Measurements from ENCODE around the gene SNRPA. TPM values are rescaled to one million over a fixed set of nuclear protein-coding genes. Genes with fewer than 3 reads are reported as not detected.
A peak's percentile ranks its signal among the peaks of the same experiment; 100 is the strongest.

SNRPA gene
- total RNA-seq, 1 donor from 2014 or later, result 72.7 TPM

DNA sequence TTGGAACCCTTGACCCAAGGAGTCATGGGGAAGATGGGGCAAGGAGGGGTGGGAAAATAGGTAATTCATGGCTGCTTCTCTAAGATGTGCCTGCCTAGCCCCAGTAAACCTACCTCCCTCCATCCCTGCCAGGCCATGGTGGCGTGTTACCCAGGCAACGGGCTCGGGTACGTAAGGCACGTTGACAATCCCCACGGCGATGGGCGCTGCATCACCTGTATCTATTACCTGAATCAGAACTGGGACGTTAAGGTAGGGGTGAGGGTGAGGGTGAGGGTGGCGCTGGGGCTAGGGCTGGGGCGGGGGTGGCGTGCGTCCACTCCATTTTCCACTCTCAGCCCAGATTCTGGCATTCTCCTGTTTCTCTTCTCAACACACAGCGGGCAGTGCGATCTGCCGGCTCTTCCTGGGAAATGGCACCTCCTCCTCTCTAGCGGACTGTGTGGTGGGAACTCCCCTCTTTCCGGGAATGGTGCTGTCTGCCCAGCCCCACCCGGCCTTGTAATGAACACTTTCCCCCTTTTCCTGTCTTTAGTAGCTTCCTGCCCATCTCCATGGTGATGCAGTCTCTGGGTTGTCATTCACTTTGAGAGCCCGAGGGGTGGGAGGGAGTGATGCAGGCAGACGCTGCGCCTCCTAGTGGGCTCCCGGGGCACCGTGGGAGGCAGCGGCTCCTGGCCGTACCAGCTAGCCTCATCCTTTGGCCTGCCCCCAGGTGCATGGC lies 55.6 kb downstream of the SNRPA start:
- Histone ChIP-seq H3K27ac (peak overlapping the region; percentile 64), H3K27me3 (no peaks in the 10 kb centered on the region), H3K4me3 (peak overlapping the region; percentile 17 to 21), H3K9me3 (no peaks in the 10 kb centered on the region), H3K36me3 (peaks cover 0 to 17% of the 10 kb centered on the region in 2 donors), H3K4me1 (peaks cover 92% of the 10 kb centered on the region)
- DNase-seq (ENCODE audit: extremely low spot score in 2 of 2), result no peak
- intact Hi-C loops (cut with DNase I), result loop anchor here (10.0 kb wide), 1 partner anchor 52 kb away; the partner anchor contains the start of genes ACTMAP and SNRPA
- TF ChIP-seq POLR2AphosphoS5 (IDR thresholded peaks at IDR 0.05; ENCODE audit: insufficient read depth in 1 of 2, low read depth in 1 of 2) (peak; percentile 72 to 76), POLR2A (IDR thresholded peaks at IDR 0.05) (no peak), CTCF (IDR thresholded peaks at IDR 0.05) (peak; percentile 60 to 89 (median 82))

GRCh38 chr19:40807147-40808020 lies 56.4 kb downstream of the SNRPA start:
- no peak for DNase-seq (ENCODE audit: extremely low spot score in 2 of 2)

GRCh38 chr19:40808021-40808325 lies 57.0 kb downstream of the SNRPA start:
- Histone ChIP-seq H3K4me3 (no peak overlapping the region), H3K4me1 (peaks cover 90% of the 10 kb centered on the region), H3K9me3 (no peaks in the 10 kb centered on the region), H3K27me3 (no peaks in the 10 kb centered on the region), H3K27ac (peak overlapping the region; percentile 64), H3K36me3 (peaks cover 0 to 17% of the 10 kb centered on the region in 2 donors)
- TF ChIP-seq POLR2A (IDR thresholded peaks at IDR 0.05) (no peak), CTCF (IDR thresholded peaks at IDR 0.05) (no peak), POLR2AphosphoS5 (IDR thresholded peaks at IDR 0.05; ENCODE audit: insufficient read depth in 1 of 2, low read depth in 1 of 2) (no peak)
- intact Hi-C loops (cut with DNase I), result loop anchor here (10.0 kb wide), 1 partner anchor 53 kb away; the partner anchor contains the start of genes ACTMAP and SNRPA
- DNase-seq (ENCODE audit: extremely low spot score in 2 of 2), result no peak

More at GRCh38 chr19:40807147-40808020, 56.4 kb downstream of the SNRPA start:
- TF ChIP-seq POLR2AphosphoS5 (IDR thresholded peaks at IDR 0.05; ENCODE audit: insufficient read depth in 1 of 2, low read depth in 1 of 2) (peak in 1 of 2 donors; percentile 19), CTCF (IDR thresholded peaks at IDR 0.05) (peak in 1 of 3 experiments; percentile 4), POLR2A (IDR thresholded peaks at IDR 0.05) (no peak)
- H3K4me3 ChIP-seq, result no peak overlapping the region
- intact Hi-C loops (cut with DNase I), result loop anchor here (10.0 kb wide), 1 partner anchor 53 kb away; the partner anchor contains the start of genes ACTMAP and SNRPA
- peaks cover 92% of the 10 kb centered on the region for H3K4me1 ChIP-seq
- no peaks in the 10 kb centered on the region for H3K9me3 ChIP-seq
- peaks cover 0 to 17% of the 10 kb centered on the region in 2 donors for H3K36me3 ChIP-seq
- H3K27ac ChIP-seq, result peak overlapping the region; percentile 64
- H3K27me3 ChIP-seq, result no peaks in the 10 kb centered on the region

- intact Hi-C loops (cut with DNase I), result loop anchor here (10.0 kb wide), 1 partner anchor 54 kb away; the partner anchor contains the start of genes ACTMAP and SNRPA
- H3K9me3 ChIP-seq, result no peaks in the 10 kb centered on the region
- H3K4me1 ChIP-seq, result peaks cover 88% of the 10 kb centered on the region
- H3K27me3 ChIP-seq, result no peaks in the 10 kb centered on the region
- H3K4me3 ChIP-seq, result peak overlapping the region in 1 of 2 donors; percentile 51
- DNase-seq (ENCODE audit: extremely low spot score in 2 of 2), result no peak
- peaks cover 0 to 17% of the 10 kb centered on the region in 2 donors for H3K36me3 ChIP-seq
- no peak for TF ChIP-seq POLR2A (IDR thresholded peaks at IDR 0.05)
- peak in 1 of 2 donors; percentile 19 for TF ChIP-seq POLR2AphosphoS5 (IDR thresholded peaks at IDR 0.05; ENCODE audit: insufficient read depth in 1 of 2, low read depth in 1 of 2)
- no peak for TF ChIP-seq CTCF (IDR thresholded peaks at IDR 0.05)
- H3K27ac ChIP-seq, result peak overlapping the region; percentile 64
Observed at GRCh38 chr19:40808497-40808896, 57.5 kb downstream of the SNRPA start.
